ENCODE results near the gene SHROOM2. TPM values are rescaled to one million over a fixed set of nuclear protein-coding genes. Genes with fewer than 3 reads are reported as not detected.

Gene SHROOM2
- total and polyA plus RNA-seq, 8 donors: 1.3 to 11.3 (median 3.9) TPM

DNA sequence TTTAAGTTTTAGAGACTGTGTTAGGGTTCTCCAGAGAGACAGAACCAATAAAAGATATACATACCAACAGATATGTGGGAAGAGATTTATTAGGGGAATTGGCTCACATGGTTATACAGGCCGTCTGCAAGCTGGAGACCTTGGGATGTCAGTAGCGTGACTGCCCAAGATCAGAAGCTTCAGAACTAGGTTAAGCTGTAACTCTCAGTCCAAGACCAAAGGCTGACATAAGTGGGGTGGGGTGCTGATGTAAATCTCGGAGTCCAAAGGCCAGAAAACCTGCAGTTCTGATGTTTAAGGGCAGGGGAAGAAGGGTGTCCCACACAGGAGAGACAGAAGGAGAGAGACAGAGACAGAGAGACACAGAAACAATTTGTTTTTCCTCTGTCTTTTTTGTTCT is 191.4 kb downstream of the SHROOM2 start:
- TF ChIP-seq POLR2A (IDR thresholded peaks at IDR 0.05) (no peak), EP300 (IDR thresholded peaks at IDR 0.05) (no peak), POLR2AphosphoS5 (IDR thresholded peaks at IDR 0.05) (no peak)
- TF ChIP-seq, protein P1, sequence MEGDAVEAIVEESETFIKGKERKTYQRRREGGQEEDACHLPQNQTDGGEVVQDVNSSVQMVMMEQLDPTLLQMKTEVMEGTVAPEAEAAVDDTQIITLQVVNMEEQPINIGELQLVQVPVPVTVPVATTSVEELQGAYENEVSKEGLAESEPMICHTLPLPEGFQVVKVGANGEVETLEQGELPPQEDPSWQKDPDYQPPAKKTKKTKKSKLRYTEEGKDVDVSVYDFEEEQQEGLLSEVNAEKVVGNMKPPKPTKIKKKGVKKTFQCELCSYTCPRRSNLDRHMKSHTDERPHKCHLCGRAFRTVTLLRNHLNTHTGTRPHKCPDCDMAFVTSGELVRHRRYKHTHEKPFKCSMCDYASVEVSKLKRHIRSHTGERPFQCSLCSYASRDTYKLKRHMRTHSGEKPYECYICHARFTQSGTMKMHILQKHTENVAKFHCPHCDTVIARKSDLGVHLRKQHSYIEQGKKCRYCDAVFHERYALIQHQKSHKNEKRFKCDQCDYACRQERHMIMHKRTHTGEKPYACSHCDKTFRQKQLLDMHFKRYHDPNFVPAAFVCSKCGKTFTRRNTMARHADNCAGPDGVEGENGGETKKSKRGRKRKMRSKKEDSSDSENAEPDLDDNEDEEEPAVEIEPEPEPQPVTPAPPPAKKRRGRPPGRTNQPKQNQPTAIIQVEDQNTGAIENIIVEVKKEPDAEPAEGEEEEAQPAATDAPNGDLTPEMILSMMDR (IDR thresholded peaks at IDR 0.05): no peak
- no peak overlapping the region for H3K27ac ChIP-seq
- no peaks in the 10 kb centered on the region for H3K4me1 ChIP-seq
- H3K4me3 ChIP-seq: no peak overlapping the region
- no peaks in the 10 kb centered on the region for H3K36me3 ChIP-seq
- H3K27me3 ChIP-seq: no peaks in the 10 kb centered on the region
- no peak for DNase-seq
- peaks cover 0 to 17% (median 5%) of the 10 kb centered on the region in 4 donors for H3K9me3 ChIP-seq
- 55 to 89% (median 72%) methylated on average over 3 of the region's 3 CpGs for WGBS, 5 donors
- intact Hi-C loops (cut with DNase I; ENCODE audit: low total_unique reads): no loop called here

DNA sequence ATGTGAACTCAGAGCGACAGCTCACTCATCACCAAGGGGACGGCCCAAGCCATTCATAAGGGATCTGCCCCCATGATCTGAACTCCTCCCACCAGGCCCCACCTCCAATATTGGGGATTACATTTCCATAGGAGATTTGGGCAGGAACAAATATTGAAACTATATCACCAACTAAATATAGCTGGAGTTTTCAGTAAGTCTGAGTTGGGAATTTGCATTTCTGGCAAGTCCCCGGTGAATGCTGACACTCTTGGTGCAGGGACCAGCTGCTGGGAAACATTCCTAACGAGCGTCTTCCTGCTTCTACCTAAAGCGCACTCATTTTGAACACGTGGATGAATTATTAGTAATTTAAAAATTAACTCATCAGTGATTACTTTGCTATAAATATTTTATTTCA is 194.2 kb downstream of the SHROOM2 start:
- intact Hi-C loops (cut with DNase I; ENCODE audit: low total_unique reads): no loop called here
- no peaks in the 10 kb centered on the region for H3K27me3 ChIP-seq
- no peaks in the 10 kb centered on the region for H3K36me3 ChIP-seq
- DNase-seq: no peak
- TF ChIP-seq, protein P1 (IDR thresholded peaks at IDR 0.05): no peak
- TF ChIP-seq POLR2A (IDR thresholded peaks at IDR 0.05) (no peak), EP300 (IDR thresholded peaks at IDR 0.05) (no peak), POLR2AphosphoS5 (IDR thresholded peaks at IDR 0.05) (no peak)
- peaks cover 0 to 5% (median 0%) of the 10 kb centered on the region in 4 donors for H3K9me3 ChIP-seq
- 79 to 83% (median 80%) methylated on average over 7 of the region's 7 CpGs for WGBS, 5 donors
- H3K27ac ChIP-seq: peak overlapping the region in 1 of 5 donors; percentile 72
- no peaks in the 10 kb centered on the region for H3K4me1 ChIP-seq
- no peak overlapping the region for H3K4me3 ChIP-seq

DNA sequence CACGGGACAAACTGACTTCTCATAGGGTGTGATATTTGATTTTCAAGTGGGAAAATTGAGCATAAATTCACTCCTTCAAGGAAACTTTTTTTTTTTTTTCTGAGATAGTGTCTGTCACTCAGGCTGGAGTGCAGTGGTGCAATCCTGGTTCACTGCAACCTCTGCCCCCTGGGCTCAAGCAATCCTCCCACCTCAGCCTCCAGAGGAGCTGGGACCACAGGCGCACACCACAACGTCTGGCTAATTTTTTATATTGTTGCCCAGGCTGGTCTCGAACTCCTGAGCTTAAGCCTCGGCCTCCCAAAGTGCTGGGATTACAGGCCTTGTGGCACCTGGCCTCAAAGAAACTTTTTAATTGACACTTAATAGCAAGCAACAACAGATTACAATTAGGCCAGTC is 194.7 kb downstream of the SHROOM2 start:
- no peaks in the 10 kb centered on the region for H3K4me1 ChIP-seq
- intact Hi-C loops (cut with DNase I; ENCODE audit: low total_unique reads): no loop called here
- DNase-seq: no peak
- peak overlapping the region in 2 of 5 donors; percentile 43 to 72 for H3K27ac ChIP-seq
- H3K9me3 ChIP-seq: peaks cover 0 to under 1% (median 0%) of the 10 kb centered on the region in 4 donors
- 71 to 88% (median 73%) methylated on average over 5 of the region's 5 CpGs for WGBS, 5 donors
- no peaks in the 10 kb centered on the region for H3K27me3 ChIP-seq
- TF ChIP-seq, protein P1 (IDR thresholded peaks at IDR 0.05): no peak
- TF ChIP-seq POLR2AphosphoS5 (IDR thresholded peaks at IDR 0.05): no peak
- no peak for TF ChIP-seq POLR2A (IDR thresholded peaks at IDR 0.05)
- TF ChIP-seq EP300 (IDR thresholded peaks at IDR 0.05): no peak
- no peak overlapping the region for H3K4me3 ChIP-seq
- no peaks in the 10 kb centered on the region for H3K36me3 ChIP-seq

DNA sequence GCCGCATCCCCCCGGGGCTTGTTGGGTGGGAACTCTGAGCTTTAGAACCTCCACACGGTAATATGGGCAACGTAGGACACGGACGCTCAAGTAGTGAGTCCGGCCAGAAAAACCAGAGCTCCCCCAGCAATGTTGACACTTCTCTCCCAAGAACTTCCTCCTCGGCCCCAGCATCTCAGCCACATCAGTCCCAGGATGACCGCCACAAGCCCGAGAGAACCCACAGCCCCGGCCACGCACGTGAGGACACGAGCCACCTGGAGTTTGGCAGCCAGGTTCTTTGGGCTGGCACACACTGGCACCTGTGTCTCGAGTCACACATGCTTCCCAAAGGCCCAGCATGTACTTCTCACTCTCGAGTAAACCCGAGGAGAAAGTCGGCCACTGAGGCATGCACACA is 197.2 kb downstream of the SHROOM2 start:
- TF ChIP-seq, protein P1 (IDR thresholded peaks at IDR 0.05): no peak
- TF ChIP-seq EP300 (IDR thresholded peaks at IDR 0.05) (no peak), POLR2AphosphoS5 (IDR thresholded peaks at IDR 0.05) (no peak), POLR2A (IDR thresholded peaks at IDR 0.05) (no peak)
- intact Hi-C loops (cut with DNase I; ENCODE audit: low total_unique reads): no loop called here
- H3K4me3 ChIP-seq: no peak overlapping the region
- H3K9me3 ChIP-seq: no peaks in the 10 kb centered on the region
- DNase-seq: no peak
- H3K36me3 ChIP-seq: no peaks in the 10 kb centered on the region
- H3K27ac ChIP-seq: peak overlapping the region in 1 of 5 donors; percentile 2
- WGBS, 5 donors: 90 to 94% (median 93%) methylated on average over 8 to 18 of the region's 18 CpGs
- H3K4me1 ChIP-seq: no peaks in the 10 kb centered on the region
- no peaks in the 10 kb centered on the region for H3K27me3 ChIP-seq
